Panc1 (cell line): Measurements from ENCODE around the gene CCDC50.

Source experiments
- POLR2AphosphoS5 ChIP-seq: IDR thresholded peaks from 2 replicates; pipeline ENCODE4 v1.6.1; 2012; ENCODE audit warnings: mild to moderate bottlenecking, low read depth, low read length, moderate library complexity
- SIN3A ChIP-seq: IDR thresholded peaks from 2 replicates; pipeline ENCODE4 v1.6.1; 2012; ENCODE audit warnings: low read depth, mild to moderate bottlenecking, low read length, moderate library complexity, borderline replicate concordance; ENCODE audit not compliant: insufficient read depth
- TCF7L2 ChIP-seq: IDR thresholded peaks from 2 replicates; pipeline ENCODE4 v1.6.1; 2011; ENCODE audit warnings: mild to moderate bottlenecking, low read depth, low read length, inconsistent platforms
- TF ChIP-seq, protein P1 (sequence below): fragments of 450-650 bp; IDR thresholded peaks from 2 replicates; pipeline ENCODE4 v1.5.1; 2017; ENCODE audit warnings: mild to moderate bottlenecking
- TF ChIP-seq, protein P2 (sequence below), 2 experiments: IDR thresholded peaks; 2 replicates each; pipeline ENCODE4 v1.6.1; 2011 to 2012; ENCODE audit warnings: low read depth in 2 of 2, control low read depth in 1 of 2, low read length in 1 of 2, mild to moderate bottlenecking in 1 of 2, moderate library complexity in 1 of 2; ENCODE audit not compliant: insufficient read depth in 1 of 2

GRCh38 chr3:191425322-191425734 is 96.1 kb downstream of the CCDC50 start:
- TF ChIP-seq, protein P1, sequence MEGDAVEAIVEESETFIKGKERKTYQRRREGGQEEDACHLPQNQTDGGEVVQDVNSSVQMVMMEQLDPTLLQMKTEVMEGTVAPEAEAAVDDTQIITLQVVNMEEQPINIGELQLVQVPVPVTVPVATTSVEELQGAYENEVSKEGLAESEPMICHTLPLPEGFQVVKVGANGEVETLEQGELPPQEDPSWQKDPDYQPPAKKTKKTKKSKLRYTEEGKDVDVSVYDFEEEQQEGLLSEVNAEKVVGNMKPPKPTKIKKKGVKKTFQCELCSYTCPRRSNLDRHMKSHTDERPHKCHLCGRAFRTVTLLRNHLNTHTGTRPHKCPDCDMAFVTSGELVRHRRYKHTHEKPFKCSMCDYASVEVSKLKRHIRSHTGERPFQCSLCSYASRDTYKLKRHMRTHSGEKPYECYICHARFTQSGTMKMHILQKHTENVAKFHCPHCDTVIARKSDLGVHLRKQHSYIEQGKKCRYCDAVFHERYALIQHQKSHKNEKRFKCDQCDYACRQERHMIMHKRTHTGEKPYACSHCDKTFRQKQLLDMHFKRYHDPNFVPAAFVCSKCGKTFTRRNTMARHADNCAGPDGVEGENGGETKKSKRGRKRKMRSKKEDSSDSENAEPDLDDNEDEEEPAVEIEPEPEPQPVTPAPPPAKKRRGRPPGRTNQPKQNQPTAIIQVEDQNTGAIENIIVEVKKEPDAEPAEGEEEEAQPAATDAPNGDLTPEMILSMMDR: no peak
- 0 out of 2 replicates have a peak, but pooled peaks have one; percentile 29 for TF ChIP-seq POLR2AphosphoS5
- TF ChIP-seq, protein P2, sequence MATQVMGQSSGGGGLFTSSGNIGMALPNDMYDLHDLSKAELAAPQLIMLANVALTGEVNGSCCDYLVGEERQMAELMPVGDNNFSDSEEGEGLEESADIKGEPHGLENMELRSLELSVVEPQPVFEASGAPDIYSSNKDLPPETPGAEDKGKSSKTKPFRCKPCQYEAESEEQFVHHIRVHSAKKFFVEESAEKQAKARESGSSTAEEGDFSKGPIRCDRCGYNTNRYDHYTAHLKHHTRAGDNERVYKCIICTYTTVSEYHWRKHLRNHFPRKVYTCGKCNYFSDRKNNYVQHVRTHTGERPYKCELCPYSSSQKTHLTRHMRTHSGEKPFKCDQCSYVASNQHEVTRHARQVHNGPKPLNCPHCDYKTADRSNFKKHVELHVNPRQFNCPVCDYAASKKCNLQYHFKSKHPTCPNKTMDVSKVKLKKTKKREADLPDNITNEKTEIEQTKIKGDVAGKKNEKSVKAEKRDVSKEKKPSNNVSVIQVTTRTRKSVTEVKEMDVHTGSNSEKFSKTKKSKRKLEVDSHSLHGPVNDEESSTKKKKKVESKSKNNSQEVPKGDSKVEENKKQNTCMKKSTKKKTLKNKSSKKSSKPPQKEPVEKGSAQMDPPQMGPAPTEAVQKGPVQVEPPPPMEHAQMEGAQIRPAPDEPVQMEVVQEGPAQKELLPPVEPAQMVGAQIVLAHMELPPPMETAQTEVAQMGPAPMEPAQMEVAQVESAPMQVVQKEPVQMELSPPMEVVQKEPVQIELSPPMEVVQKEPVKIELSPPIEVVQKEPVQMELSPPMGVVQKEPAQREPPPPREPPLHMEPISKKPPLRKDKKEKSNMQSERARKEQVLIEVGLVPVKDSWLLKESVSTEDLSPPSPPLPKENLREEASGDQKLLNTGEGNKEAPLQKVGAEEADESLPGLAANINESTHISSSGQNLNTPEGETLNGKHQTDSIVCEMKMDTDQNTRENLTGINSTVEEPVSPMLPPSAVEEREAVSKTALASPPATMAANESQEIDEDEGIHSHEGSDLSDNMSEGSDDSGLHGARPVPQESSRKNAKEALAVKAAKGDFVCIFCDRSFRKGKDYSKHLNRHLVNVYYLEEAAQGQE (IDR thresholded peaks at IDR 0.05; ENCODE audit: insufficient read depth in 1 of 2, low read depth in 2 of 2, low read length in 1 of 2): no peak
- TF ChIP-seq SIN3A: no peak
- no peak for TF ChIP-seq TCF7L2
